Neural progenitor cell (in vitro differentiated cells): ENCODE data around the gene DCST1. TPM values are rescaled to one million over a fixed set of nuclear protein-coding genes. Genes with fewer than 3 reads are reported as not detected.

Experiments
- DNase-seq: peaks from one replicate; pipeline ENCODE4 v3.0.0-alpha.2; 2016; ENCODE audit warnings: low spot score
- H2AFZ ChIP-seq: fragments of 200-600 bp; sonication (generic); replicated peaks from 2 replicates; pipeline ENCODE4 v1.6.1; 2016; ENCODE audit warnings: antibody characterized with exemption
- H3F3A ChIP-seq: fragments of 200-600 bp; sonication (generic); 2 replicates; pipeline ENCODE4 v1.6.1; 2016; ENCODE audit warnings: antibody characterized with exemption, low read depth
- H3K27ac ChIP-seq: fragments of 200-600 bp; sonication (generic); 2 replicates; pipeline ENCODE4 v1.5.1; 2016; ENCODE audit warnings: mild to moderate bottlenecking
- H3K27me3 ChIP-seq: fragments of 200-600 bp; sonication (generic); 2 replicates; pipeline ENCODE4 v1.6.1; 2016; ENCODE audit warnings: mild to moderate bottlenecking, moderate library complexity
- H3K36me3 ChIP-seq: fragments of 200-600 bp; sonication (generic); 2 replicates; pipeline ENCODE4 v1.5.1; 2016
- H3K4me1 ChIP-seq: fragments of 200-600 bp; sonication (generic); 2 replicates; pipeline ENCODE4 v1.6.1; 2016; ENCODE audit warnings: mixed run types
- H3K4me2 ChIP-seq: fragments of 200-600 bp; sonication (generic); 2 replicates; pipeline ENCODE4 v1.6.1; 2016
- H3K4me3 ChIP-seq: fragments of 200-600 bp; sonication (generic); 2 replicates; pipeline ENCODE4 v1.5.1; 2016
- H3K79me2 ChIP-seq: fragments of 200-600 bp; sonication (generic); 2 replicates; pipeline ENCODE4 v1.6.1; 2016; ENCODE audit warnings: low read depth
- H3K9ac ChIP-seq: fragments of 200-600 bp; sonication (generic); 2 replicates; pipeline ENCODE4 v1.6.1; 2016
- H3K9me3 ChIP-seq: fragments of 200-600 bp; sonication (generic); 2 replicates; pipeline ENCODE4 v1.5.1; 2016; ENCODE audit warnings: low read depth
- H4K20me1 ChIP-seq: fragments of 200-600 bp; sonication (generic); 2 replicates; pipeline ENCODE4 v1.6.1; 2016; ENCODE audit warnings: low read depth
- H3K27ac Mint-ChIP-seq: 3 replicates; pipeline ENCODE4 v1.8.0; 2021; ENCODE audit warnings: mixed read lengths
- H3K27me3 Mint-ChIP-seq: 2 replicates; pipeline ENCODE4 v1.8.0; 2022; ENCODE audit warnings: low read depth, mild to moderate bottlenecking, inconsistent platforms, moderate library complexity, mixed read lengths; ENCODE audit not compliant: insufficient read depth
- H3K36me3 Mint-ChIP-seq: 3 replicates; pipeline ENCODE4 v1.8.0; 2021; ENCODE audit warnings: mixed read lengths
- H3K4me1 Mint-ChIP-seq: 3 replicates; pipeline ENCODE4 v1.8.0; 2021; ENCODE audit warnings: mixed read lengths
- H3K4me3 Mint-ChIP-seq: 3 replicates; pipeline ENCODE4 v1.8.0; 2021; ENCODE audit warnings: mild to moderate bottlenecking, moderate library complexity, mixed read lengths
- H3K9me3 Mint-ChIP-seq: 3 replicates; pipeline ENCODE4 v1.8.0; 2020; ENCODE audit warnings: mixed read lengths
- CTCF ChIP-seq: fragments of 200-600 bp; sonication (generic); IDR thresholded peaks from 2 replicates; pipeline ENCODE4 v1.5.1; 2017; ENCODE audit warnings: antibody characterized with exemption, mild to moderate bottlenecking
- EZH2 ChIP-seq: fragments of 200-600 bp; sonication (generic); IDR thresholded peaks from 2 replicates; pipeline ENCODE4 v1.6.1; 2017; ENCODE audit warnings: antibody characterized with exemption, mild to moderate bottlenecking, moderate library complexity
- EZH2phosphoT487 ChIP-seq: fragments of 200-600 bp; sonication (generic); IDR thresholded peaks from 2 replicates; pipeline ENCODE4 v1.6.1; 2017; ENCODE audit warnings: antibody characterized with exemption
- total RNA-seq: library from RNA; depleted of rRNA; stranded (reverse); fragments of >200 nt; gene quantifications from 2 replicates; pipeline ENCODE4 v1.2.3, GENCODE V29; 2015; ENCODE audit warnings: low replicate concordance

DCST1 gene
- total RNA-seq, 1 donor from 2014 or later, result not detected

- peak; percentile 30 for TF ChIP-seq EZH2phosphoT487
- TF ChIP-seq CTCF, result peak; percentile 92
- TF ChIP-seq EZH2, result no peak
- H3K4me1 ChIP-seq, result peaks cover 16% of the 10 kb centered on the region
- no peaks in the 10 kb centered on the region for H3K36me3 ChIP-seq
- H2AFZ ChIP-seq, result peak within 1 kb of the TSS; percentile 86
- no peaks in the 10 kb centered on the region for H3K9me3 Mint-ChIP-seq
- H3K27me3 ChIP-seq, result peaks cover 20% of the 10 kb centered on the region
- H3K27me3 Mint-ChIP-seq, result peaks cover 9% of the 10 kb centered on the region
- H3F3A ChIP-seq, result peaks cover 25% of the 10 kb centered on the region
- peaks cover 16% of the 10 kb centered on the region for H4K20me1 ChIP-seq
- no peak within 1 kb of the TSS for H3K27ac ChIP-seq
- no peak within 1 kb of the TSS for H3K9ac ChIP-seq
- H3K27ac Mint-ChIP-seq, result peak within 1 kb of the TSS; percentile 94
- peak within 1 kb of the TSS; percentile 90 for H3K4me3 Mint-ChIP-seq
- H3K4me3 ChIP-seq, result peak within 1 kb of the TSS; percentile 72
- H3K36me3 Mint-ChIP-seq, result no peaks in the 10 kb centered on the region
- H3K9me3 ChIP-seq, result no peaks in the 10 kb centered on the region
- peak within 1 kb of the TSS; percentile 89 for H3K4me2 ChIP-seq
- H3K79me2 ChIP-seq, result no peaks in the 10 kb centered on the region
- peak; percentile 95 for DNase-seq
- H3K4me1 Mint-ChIP-seq, result peaks cover 44% of the 10 kb centered on the region
Measured at GRCh38 chr1:155050560-155051341, 17.1 kb downstream of the DCST1 start, which contains the start of gene ADAM15. Gene ADAM15 (plus strand): TSS chr1:155051316. CDS start chr1:155051387, 71 bp downstream.

- peak overlapping the region; percentile 86 for H2AFZ ChIP-seq
- peaks cover 42% of the 10 kb centered on the region for H3K4me1 Mint-ChIP-seq
Measured at GRCh38 chr1:155051342-155051776, 17.7 kb downstream of the DCST1 start.

DNA sequence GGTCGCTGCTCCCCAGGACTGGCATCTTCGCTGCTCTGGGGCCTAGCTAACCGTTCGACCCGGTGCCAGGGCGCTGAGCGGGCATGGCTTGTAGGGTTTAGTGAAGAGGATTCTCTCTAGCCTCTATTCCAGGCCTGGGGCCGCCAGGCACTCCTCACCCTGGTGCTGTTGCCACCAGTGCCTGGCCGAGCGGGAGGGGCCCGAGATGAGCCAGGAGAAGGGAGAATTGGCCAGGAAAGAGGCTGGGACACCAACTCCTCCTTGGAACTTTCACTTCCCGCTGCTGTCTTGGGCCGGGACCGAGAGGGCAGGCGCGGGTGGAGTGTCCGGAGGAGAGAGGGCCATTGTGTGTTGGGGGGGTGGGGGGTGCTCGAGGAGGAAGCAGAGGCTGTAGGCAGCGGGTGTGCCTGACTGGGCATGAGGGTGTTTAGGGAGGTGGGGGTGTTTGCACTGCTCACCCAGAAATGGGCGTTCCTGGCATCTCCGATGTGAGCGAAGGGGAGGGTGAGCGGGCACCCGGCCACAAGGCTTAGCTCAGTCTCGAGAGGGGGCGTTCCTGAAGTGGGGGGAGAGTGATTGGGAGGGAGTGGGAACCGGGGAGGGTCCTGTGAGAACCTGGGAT lies 18.3 kb downstream of the DCST1 start:
- Mint-ChIP-seq H3K27me3 (peaks cover 11% of the 10 kb centered on the region), H3K4me1 (peaks cover 41% of the 10 kb centered on the region), H3K36me3 (no peaks in the 10 kb centered on the region), H3K27ac (no peak overlapping the region), H3K4me3 (peak overlapping the region; percentile 84), H3K9me3 (no peaks in the 10 kb centered on the region)
- TF ChIP-seq EZH2phosphoT487, result no peak
- TF ChIP-seq EZH2, result no peak
- TF ChIP-seq CTCF, result no peak
- H3K9ac ChIP-seq, result no peak overlapping the region
- no peaks in the 10 kb centered on the region for H3K9me3 ChIP-seq
- H3K27ac ChIP-seq, result no peak overlapping the region
- no peaks in the 10 kb centered on the region for H3K36me3 ChIP-seq
- H4K20me1 ChIP-seq, result peaks cover 16% of the 10 kb centered on the region
- H3K4me3 ChIP-seq, result peak overlapping the region; percentile 72
- peak; percentile 54 for DNase-seq
- peaks cover 20% of the 10 kb centered on the region for H3K27me3 ChIP-seq
- peak overlapping the region; percentile 86 for H2AFZ ChIP-seq
- H3K4me1 ChIP-seq, result peaks cover 16% of the 10 kb centered on the region
- H3F3A ChIP-seq, result peaks cover 25% of the 10 kb centered on the region
- peak overlapping the region; percentile 89 for H3K4me2 ChIP-seq
- H3K79me2 ChIP-seq, result no peaks in the 10 kb centered on the region

More at GRCh38 chr1:155051342-155051776, 17.7 kb downstream of the DCST1 start:
- no peaks in the 10 kb centered on the region for H3K9me3 ChIP-seq
- no peak overlapping the region for H3K27ac ChIP-seq
- H3K79me2 ChIP-seq, result no peaks in the 10 kb centered on the region
- H3K4me2 ChIP-seq, result peak overlapping the region; percentile 89
- no peaks in the 10 kb centered on the region for H3K9me3 Mint-ChIP-seq
- no peak overlapping the region for H3K27ac Mint-ChIP-seq
- H3K4me3 Mint-ChIP-seq, result peak overlapping the region; percentile 84
- peaks cover 11% of the 10 kb centered on the region for H3K27me3 Mint-ChIP-seq
- no peak for DNase-seq
- H4K20me1 ChIP-seq, result peaks cover 16% of the 10 kb centered on the region
- no peaks in the 10 kb centered on the region for H3K36me3 Mint-ChIP-seq
- no peaks in the 10 kb centered on the region for H3K36me3 ChIP-seq
- peak overlapping the region; percentile 72 for H3K4me3 ChIP-seq
- peaks cover 16% of the 10 kb centered on the region for H3K4me1 ChIP-seq
- peaks cover 25% of the 10 kb centered on the region for H3F3A ChIP-seq
- H3K9ac ChIP-seq, result no peak overlapping the region
- H3K27me3 ChIP-seq, result peaks cover 20% of the 10 kb centered on the region
- no peak for TF ChIP-seq CTCF
- TF ChIP-seq EZH2, result no peak
- no peak for TF ChIP-seq EZH2phosphoT487
